HepG2 (cell line): ENCODE results near the gene CHI3L1.

Experiments used
- CEBPB ChIP-seq: IDR thresholded peaks from 2 replicates; pipeline ENCODE4 v1.6.1; 2011; ENCODE audit warnings: low read depth, low read length, improper control_type of control experiment, borderline replicate concordance
- CTCF ChIP-seq: sonication (generic); formaldehyde crosslinking; IDR thresholded peaks from 2 replicates; pipeline ENCODE4 v1.5.0; 2020; ENCODE audit warnings: mild to moderate bottlenecking, missing genetic modification reagents, moderate library complexity
- MAX ChIP-seq: IDR thresholded peaks from 2 replicates; pipeline ENCODE4 v1.6.1; 2012; ENCODE audit warnings: inconsistent platforms
- MIER2 ChIP-seq: IDR thresholded peaks from 2 replicates; pipeline ENCODE4 v1.6.1; 2016; ENCODE audit warnings: missing biosample characterization, missing genetic modification reagents
- ONECUT2 ChIP-seq: sonication (generic); formaldehyde crosslinking; IDR thresholded peaks from 2 replicates; pipeline ENCODE4 v1.4.0; 2020; ENCODE audit warnings: missing genetic modification reagents
- SP1 ChIP-seq, 2 experiments: fragments of 450-650 bp in 1 of 2; sonication (generic) in 1 of 2; formaldehyde crosslinking in 1 of 2; IDR thresholded peaks; 2 replicates each; pipeline versions ENCODE4 v1.4.0 to v1.6.1; 2016 to 2020; ENCODE audit warnings: missing genetic modification reagents in 1 of 2
- THAP11 ChIP-seq: IDR thresholded peaks from 2 replicates; pipeline ENCODE4 v1.6.1; 2016; ENCODE audit warnings: missing biosample characterization, missing genetic modification reagents
- ZNF234 ChIP-seq: sonication (generic); formaldehyde crosslinking; conservative IDR thresholded peaks from 2 replicates; pipeline ENCODE4 v1.5.1; 2020; ENCODE audit warnings: mild to moderate bottlenecking, missing genetic modification reagents
- ZNF770 ChIP-seq: sonication (generic); formaldehyde crosslinking; IDR thresholded peaks from 2 replicates; pipeline ENCODE4 v1.5.0; 2020; ENCODE audit warnings: mild to moderate bottlenecking, missing genetic modification reagents

GRCh38 chr1:203217668-203218067, 31.2 kb upstream of the CHI3L1 start:
- TF ChIP-seq THAP11, result no peak
- no peak for TF ChIP-seq ZNF234 (CRISPR knock-in tag)
- no peak for TF ChIP-seq ONECUT2
- no peak for TF ChIP-seq CTCF (CRISPR knock-in tag)
- no peak for TF ChIP-seq SP1 (IDR thresholded peaks at IDR 0.05)
- no peak for TF ChIP-seq SP1 (CRISPR knock-in tag; IDR thresholded peaks at IDR 0.05)
- TF ChIP-seq CEBPB, result no peak
- no peak for TF ChIP-seq MIER2 (CRISPR knock-in tag)
- no peak for TF ChIP-seq MAX
- TF ChIP-seq ZNF770, result no peak
